GM21447 (cell line): ENCODE results near the gene CACNA2D3.
"Not testable (repeated sequence)": the region's sequence is repeated elsewhere in the genome, so short reads cannot be mapped to it uniquely, and the experiment has no call there.

Experiments
- ATAC-seq: cut with Tn5 transposase; IDR thresholded peaks from one replicate; pipeline ENCODE4 v1.9.1; 2021; ENCODE audit not compliant: unreplicated experiment

CACNA2D3 gene

GRCh38 chr3:54619531-54619930, 497.2 kb downstream of the CACNA2D3 start:
- ATAC-seq, result no peak

- no peak for ATAC-seq
These were observed 498.8 kb downstream of the CACNA2D3 start for GRCh38 chr3:54621184-54621583.

GRCh38 chr3:54622678-54623077, 500.3 kb downstream of the CACNA2D3 start:
- no peak for ATAC-seq

- no peak for ATAC-seq
These were observed 503.7 kb downstream of the CACNA2D3 start for GRCh38 chr3:54625805-54626787.

GRCh38 chr3:54628888-54629441, 506.6 kb downstream of the CACNA2D3 start:
- ATAC-seq, result no peak

GRCh38 chr3:54630101-54630623, 507.8 kb downstream of the CACNA2D3 start:
- ATAC-seq, result no peak

- not testable (repeated sequence) for ATAC-seq
These were observed 508.6 kb downstream of the CACNA2D3 start for GRCh38 chr3:54631001-54631400.

- no peak for ATAC-seq
These were observed 509.4 kb downstream of the CACNA2D3 start for GRCh38 chr3:54631516-54632325.

- no peak for ATAC-seq
These were observed 509.9 kb downstream of the CACNA2D3 start for GRCh38 chr3:54632326-54632665.

- ATAC-seq, result no peak
These were observed 510.5 kb downstream of the CACNA2D3 start for GRCh38 chr3:54632834-54633233.

GRCh38 chr3:54633444-54634121, 511.2 kb downstream of the CACNA2D3 start:
- ATAC-seq, result no peak

- ATAC-seq, result no peak
These were observed 511.7 kb downstream of the CACNA2D3 start for GRCh38 chr3:54634122-54634469.

GRCh38 chr3:54639790-54640372, 517.5 kb downstream of the CACNA2D3 start:
- ATAC-seq, result not testable (repeated sequence)

- no peak for ATAC-seq
These were observed 519.1 kb downstream of the CACNA2D3 start for GRCh38 chr3:54641226-54642014.

GRCh38 chr3:54642147-54642546, 519.8 kb downstream of the CACNA2D3 start:
- ATAC-seq, result no peak

GRCh38 chr3:54647721-54648120, 525.4 kb downstream of the CACNA2D3 start:
- no peak for ATAC-seq

GRCh38 chr3:54649551-54649950, 527.2 kb downstream of the CACNA2D3 start:
- ATAC-seq, result no peak

GRCh38 chr3:54653456-54654195, 531.3 kb downstream of the CACNA2D3 start:
- ATAC-seq, result no peak

GRCh38 chr3:54654776-54655175, 532.4 kb downstream of the CACNA2D3 start:
- ATAC-seq, result no peak
